Neural crest cell (in vitro differentiated cells): Measurements from ENCODE around the gene OLA1. TPM values are rescaled to one million over a fixed set of nuclear protein-coding genes. Genes with fewer than 3 reads are reported as not detected.

Source experiments
- DNase-seq: peaks from one replicate; pipeline ENCODE4 v3.0.0; 2021; ENCODE audit warnings: low read depth, mixed read lengths, low spot score
- H3K27ac Mint-ChIP-seq: one replicate; pipeline ENCODE4 v1.8.0; 2021; ENCODE audit warnings: mild to moderate bottlenecking, mixed read lengths; ENCODE audit not compliant: unreplicated experiment
- H3K27me3 Mint-ChIP-seq: 2 replicates; pipeline ENCODE4 v1.8.0; 2021; ENCODE audit warnings: low read depth, mild to moderate bottlenecking, mixed read lengths
- H3K36me3 Mint-ChIP-seq: 2 replicates; pipeline ENCODE4 v1.8.0; 2021; ENCODE audit warnings: low read depth, mild to moderate bottlenecking, mixed read lengths
- H3K4me1 Mint-ChIP-seq: 2 replicates; pipeline ENCODE4 v1.8.0; 2021; ENCODE audit warnings: mixed read lengths
- H3K4me3 Mint-ChIP-seq: one replicate; pipeline ENCODE4 v1.8.0; 2021; ENCODE audit warnings: mild to moderate bottlenecking, mixed read lengths
- H3K9me3 Mint-ChIP-seq: 2 replicates; pipeline ENCODE4 v1.8.0; 2021; ENCODE audit warnings: mixed read lengths
- total RNA-seq: library from RNA; stranded (reverse); gene quantifications from 2 replicates; pipeline ENCODE4 v1.2.1, GENCODE V29; 2021
- TF ChIP-seq, protein P1 (sequence below): fragments of 200-600 bp; sonication (generic); conservative IDR thresholded peaks from 2 replicates; pipeline ENCODE4 v1.5.0; 2021; ENCODE audit warnings: antibody characterized with exemption, mild to moderate bottlenecking

Gene OLA1
- total RNA-seq, 1 donor from 2014 or later, result 170 TPM

DNA sequence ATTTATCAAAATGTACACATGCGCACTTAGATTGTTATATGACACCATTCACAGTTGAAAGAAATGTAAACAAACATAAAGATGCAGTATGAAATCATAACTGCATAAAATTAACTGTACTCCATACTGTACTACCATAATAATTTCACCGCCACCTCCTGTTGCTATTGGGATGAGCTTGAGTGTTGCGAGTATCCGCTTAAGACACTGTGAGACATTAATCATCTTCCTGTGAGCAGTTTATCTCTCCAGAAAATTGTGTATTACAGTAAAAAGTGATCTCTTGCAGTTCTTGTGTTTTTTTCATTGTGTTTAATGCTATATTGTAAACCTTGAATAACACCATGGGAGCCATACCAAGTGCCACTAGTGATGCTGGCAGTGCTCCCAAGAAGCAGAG, 46.1 kb downstream of the OLA1 start:
- H3K9me3 Mint-ChIP-seq, result no peaks in the 10 kb centered on the region
- TF ChIP-seq, protein P1, sequence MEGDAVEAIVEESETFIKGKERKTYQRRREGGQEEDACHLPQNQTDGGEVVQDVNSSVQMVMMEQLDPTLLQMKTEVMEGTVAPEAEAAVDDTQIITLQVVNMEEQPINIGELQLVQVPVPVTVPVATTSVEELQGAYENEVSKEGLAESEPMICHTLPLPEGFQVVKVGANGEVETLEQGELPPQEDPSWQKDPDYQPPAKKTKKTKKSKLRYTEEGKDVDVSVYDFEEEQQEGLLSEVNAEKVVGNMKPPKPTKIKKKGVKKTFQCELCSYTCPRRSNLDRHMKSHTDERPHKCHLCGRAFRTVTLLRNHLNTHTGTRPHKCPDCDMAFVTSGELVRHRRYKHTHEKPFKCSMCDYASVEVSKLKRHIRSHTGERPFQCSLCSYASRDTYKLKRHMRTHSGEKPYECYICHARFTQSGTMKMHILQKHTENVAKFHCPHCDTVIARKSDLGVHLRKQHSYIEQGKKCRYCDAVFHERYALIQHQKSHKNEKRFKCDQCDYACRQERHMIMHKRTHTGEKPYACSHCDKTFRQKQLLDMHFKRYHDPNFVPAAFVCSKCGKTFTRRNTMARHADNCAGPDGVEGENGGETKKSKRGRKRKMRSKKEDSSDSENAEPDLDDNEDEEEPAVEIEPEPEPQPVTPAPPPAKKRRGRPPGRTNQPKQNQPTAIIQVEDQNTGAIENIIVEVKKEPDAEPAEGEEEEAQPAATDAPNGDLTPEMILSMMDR, result no peak
- H3K27me3 Mint-ChIP-seq, result no peaks in the 10 kb centered on the region
- H3K27ac Mint-ChIP-seq, result no peak overlapping the region
- H3K4me3 Mint-ChIP-seq, result no peak overlapping the region
- DNase-seq, result no peak
- peaks cover 4% of the 10 kb centered on the region for H3K36me3 Mint-ChIP-seq
- H3K4me1 Mint-ChIP-seq, result peaks cover 9% of the 10 kb centered on the region

DNA sequence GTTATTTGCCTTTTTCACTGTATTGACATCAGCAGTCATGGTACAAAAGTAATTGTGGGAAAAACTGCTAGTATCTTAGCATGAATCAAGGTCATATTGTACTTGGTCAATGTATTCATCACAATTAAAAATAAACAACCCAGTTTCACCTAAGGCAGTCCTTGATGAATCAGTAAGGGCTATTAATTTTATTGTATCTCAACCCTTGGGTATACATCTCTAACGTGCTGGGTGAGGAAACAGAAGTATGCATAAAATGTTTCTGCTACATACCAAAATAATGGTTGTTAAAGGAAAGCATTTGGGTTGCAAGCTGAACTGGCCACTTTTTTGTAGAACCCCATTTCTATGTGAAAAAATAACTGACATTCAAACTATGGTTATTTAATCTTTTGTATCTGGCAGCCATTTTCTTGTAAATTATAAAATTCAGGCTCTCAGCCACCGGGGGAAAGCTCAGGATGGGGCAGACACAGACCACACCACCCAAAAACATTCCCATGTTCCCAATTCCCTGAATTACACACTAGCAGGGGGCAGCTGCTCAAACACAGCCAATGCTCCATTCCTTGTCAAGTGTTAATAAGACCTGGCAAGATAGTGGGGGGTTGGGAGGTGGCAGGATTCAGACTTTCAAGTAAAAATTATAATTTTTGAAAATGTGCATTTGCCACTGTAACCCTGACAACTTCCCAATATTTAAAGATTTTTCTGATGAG, 49.3 kb downstream of the OLA1 start:
- Mint-ChIP-seq H3K4me1 (peaks cover 12% of the 10 kb centered on the region), H3K4me3 (no peak overlapping the region), H3K9me3 (peaks cover 2% of the 10 kb centered on the region), H3K27me3 (no peaks in the 10 kb centered on the region), H3K36me3 (peaks cover 6% of the 10 kb centered on the region), H3K27ac (no peak overlapping the region)
- DNase-seq, result no peak
- TF ChIP-seq, protein P1, result no peak

DNA sequence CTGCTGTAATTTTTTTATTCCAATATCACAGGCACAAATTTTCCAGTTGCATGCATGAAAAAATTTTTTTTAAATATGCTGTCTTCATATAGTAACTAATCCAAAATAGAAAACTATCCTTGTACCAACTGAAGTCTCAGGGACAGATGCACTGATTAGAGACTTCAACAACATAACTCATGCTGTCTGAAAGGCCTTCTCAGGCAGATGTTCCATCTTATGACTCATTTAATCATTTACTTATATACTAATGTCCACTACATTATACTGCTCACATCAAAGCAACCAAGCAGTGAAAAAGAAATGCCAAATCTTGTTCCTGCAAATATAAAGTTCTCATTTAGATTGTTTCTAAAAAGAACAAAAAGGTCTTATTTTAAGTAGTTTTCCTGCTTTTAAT, 53.1 kb downstream of the OLA1 start:
- Mint-ChIP-seq H3K4me3 (no peak overlapping the region), H3K9me3 (peaks cover 9% of the 10 kb centered on the region), H3K27me3 (no peaks in the 10 kb centered on the region), H3K4me1 (peaks cover 12% of the 10 kb centered on the region), H3K36me3 (peaks cover 14% of the 10 kb centered on the region), H3K27ac (no peak overlapping the region)
- DNase-seq, result no peak
- TF ChIP-seq, protein P1, result no peak

DNA sequence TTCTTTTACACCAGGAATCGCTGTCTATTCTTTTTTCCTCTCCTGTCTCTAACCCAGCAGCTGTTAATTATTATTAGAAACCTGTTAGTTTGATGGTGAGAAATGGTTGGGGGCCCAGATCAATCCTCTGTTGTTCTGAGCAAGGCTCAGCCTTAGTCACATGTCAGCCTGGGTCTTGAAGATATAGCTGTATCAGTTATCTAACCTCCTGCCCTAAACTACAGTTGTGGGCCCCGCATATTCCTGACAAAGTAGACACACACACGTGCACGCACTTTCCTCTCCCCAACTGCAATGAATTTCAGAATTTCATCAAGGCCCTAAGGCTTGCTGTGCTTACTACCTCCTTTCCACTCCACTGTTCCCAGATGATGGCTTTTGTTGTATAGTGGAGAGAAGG, 54.6 kb downstream of the OLA1 start:
- TF ChIP-seq, protein P1, result no peak
- no peak overlapping the region for H3K4me3 Mint-ChIP-seq
- H3K9me3 Mint-ChIP-seq, result peaks cover 9% of the 10 kb centered on the region
- peaks cover 14% of the 10 kb centered on the region for H3K36me3 Mint-ChIP-seq
- no peaks in the 10 kb centered on the region for H3K27me3 Mint-ChIP-seq
- H3K4me1 Mint-ChIP-seq, result peaks cover 12% of the 10 kb centered on the region
- H3K27ac Mint-ChIP-seq, result no peak overlapping the region
- DNase-seq, result no peak

DNA sequence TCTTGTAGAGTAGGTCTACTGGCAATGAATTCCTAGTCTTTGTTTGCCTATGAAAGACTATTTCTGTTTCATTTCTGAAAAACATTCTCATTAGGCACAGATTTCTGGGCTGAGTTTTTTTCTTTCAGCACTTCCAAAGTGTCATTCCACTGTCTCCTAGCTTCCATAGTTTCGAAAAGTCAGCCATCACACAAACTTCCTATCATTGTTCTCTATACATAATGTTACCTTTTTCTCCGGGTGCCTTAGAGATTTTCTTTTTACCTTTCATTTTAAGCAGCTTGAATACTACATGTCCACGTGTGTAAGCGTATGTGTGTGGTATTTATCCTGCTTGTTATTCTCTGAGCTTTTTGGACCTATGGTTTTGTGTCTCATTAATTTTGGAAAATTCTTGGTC, 55.7 kb downstream of the OLA1 start:
- Mint-ChIP-seq H3K9me3 (peaks cover 9% of the 10 kb centered on the region), H3K27ac (no peak overlapping the region)
- TF ChIP-seq, protein P1, result no peak

More for the DNA sequence above, 55.7 kb downstream of the OLA1 start:
- DNase-seq, result no peak
- peaks cover 17% of the 10 kb centered on the region for H3K36me3 Mint-ChIP-seq
- no peak overlapping the region for H3K4me3 Mint-ChIP-seq
- H3K27me3 Mint-ChIP-seq, result no peaks in the 10 kb centered on the region
- H3K4me1 Mint-ChIP-seq, result peaks cover 8% of the 10 kb centered on the region
